HG03039 (cell line): ENCODE results near the gene COMMD7.

ENCODE experiments used
- ATAC-seq: cut with Tn5 transposase; IDR thresholded peaks from one replicate; pipeline ENCODE4 v1.9.1; 2021; ENCODE audit warnings: mild to moderate bottlenecking, moderate library complexity; ENCODE audit not compliant: unreplicated experiment

COMMD7 gene

GRCh38 chr20:32682508-32682987 lies 60.7 kb downstream of the COMMD7 start:
- ATAC-seq = no peak

- no peak for ATAC-seq
Observed at GRCh38 chr20:32681175-32682084, 61.8 kb downstream of the COMMD7 start.

- ATAC-seq = no peak
Observed at GRCh38 chr20:32680544-32681174, 62.6 kb downstream of the COMMD7 start.

GRCh38 chr20:32678948-32679347 lies 64.3 kb downstream of the COMMD7 start:
- no peak for ATAC-seq

- ATAC-seq = no peak
Observed at GRCh38 chr20:32675223-32675975, 67.9 kb downstream of the COMMD7 start.

GRCh38 chr20:32674362-32674789 lies 68.9 kb downstream of the COMMD7 start:
- ATAC-seq = no peak

GRCh38 chr20:32672982-32673851 lies 70.0 kb downstream of the COMMD7 start:
- ATAC-seq = peak; percentile 58

GRCh38 chr20:32672394-32672981 lies 70.8 kb downstream of the COMMD7 start:
- peak; percentile 7 for ATAC-seq

GRCh38 chr20:32670773-32671455 lies 72.4 kb downstream of the COMMD7 start:
- no peak for ATAC-seq

- ATAC-seq = no peak
Observed at GRCh38 chr20:32667027-32667426, 76.2 kb downstream of the COMMD7 start.

- no peak for ATAC-seq
Observed at GRCh38 chr20:32664678-32665159, 78.5 kb downstream of the COMMD7 start.

GRCh38 chr20:32664012-32664677 lies 79.1 kb downstream of the COMMD7 start:
- ATAC-seq = no peak

- no peak for ATAC-seq
Observed at GRCh38 chr20:32663335-32664011, 79.8 kb downstream of the COMMD7 start.

GRCh38 chr20:32661820-32662528 lies 81.3 kb downstream of the COMMD7 start:
- no peak for ATAC-seq

- no peak for ATAC-seq
Observed at GRCh38 chr20:32660661-32661060, 82.6 kb downstream of the COMMD7 start.

- ATAC-seq = no peak
Observed at GRCh38 chr20:32656827-32657226, 86.4 kb downstream of the COMMD7 start.

- ATAC-seq = no peak
Observed at GRCh38 chr20:32655903-32656512, 87.3 kb downstream of the COMMD7 start.
